GM12874 (cell line): Measurements from ENCODE around the gene TIMM44.

Source experiments
- TF ChIP-seq, protein P1 (sequence below): IDR thresholded peaks from 2 replicates; pipeline ENCODE4 v1.5.1; 2011; ENCODE audit warnings: low read depth, mild to moderate bottlenecking, control low read depth, low read length, moderate library complexity; ENCODE audit not compliant: insufficient read depth

Gene TIMM44

GRCh38 chr19:7980168-7980567, 36.7 kb upstream of the TIMM44 start:
- TF ChIP-seq, protein P1, sequence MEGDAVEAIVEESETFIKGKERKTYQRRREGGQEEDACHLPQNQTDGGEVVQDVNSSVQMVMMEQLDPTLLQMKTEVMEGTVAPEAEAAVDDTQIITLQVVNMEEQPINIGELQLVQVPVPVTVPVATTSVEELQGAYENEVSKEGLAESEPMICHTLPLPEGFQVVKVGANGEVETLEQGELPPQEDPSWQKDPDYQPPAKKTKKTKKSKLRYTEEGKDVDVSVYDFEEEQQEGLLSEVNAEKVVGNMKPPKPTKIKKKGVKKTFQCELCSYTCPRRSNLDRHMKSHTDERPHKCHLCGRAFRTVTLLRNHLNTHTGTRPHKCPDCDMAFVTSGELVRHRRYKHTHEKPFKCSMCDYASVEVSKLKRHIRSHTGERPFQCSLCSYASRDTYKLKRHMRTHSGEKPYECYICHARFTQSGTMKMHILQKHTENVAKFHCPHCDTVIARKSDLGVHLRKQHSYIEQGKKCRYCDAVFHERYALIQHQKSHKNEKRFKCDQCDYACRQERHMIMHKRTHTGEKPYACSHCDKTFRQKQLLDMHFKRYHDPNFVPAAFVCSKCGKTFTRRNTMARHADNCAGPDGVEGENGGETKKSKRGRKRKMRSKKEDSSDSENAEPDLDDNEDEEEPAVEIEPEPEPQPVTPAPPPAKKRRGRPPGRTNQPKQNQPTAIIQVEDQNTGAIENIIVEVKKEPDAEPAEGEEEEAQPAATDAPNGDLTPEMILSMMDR, result no peak

- TF ChIP-seq, protein P1, result no peak
These were observed 36.1 kb upstream of the TIMM44 start for GRCh38 chr19:7979559-7979958.

- TF ChIP-seq, protein P1, result no peak
These were observed 35.5 kb upstream of the TIMM44 start for GRCh38 chr19:7979011-7979410.

- TF ChIP-seq, protein P1, result no peak
These were observed 34.8 kb upstream of the TIMM44 start for GRCh38 chr19:7978179-7978825.

- TF ChIP-seq, protein P1, result no peak
These were observed 34.2 kb upstream of the TIMM44 start for GRCh38 chr19:7977723-7978040.

GRCh38 chr19:7977021-7977722, 33.7 kb upstream of the TIMM44 start:
- TF ChIP-seq, protein P1, result no peak

DNA sequence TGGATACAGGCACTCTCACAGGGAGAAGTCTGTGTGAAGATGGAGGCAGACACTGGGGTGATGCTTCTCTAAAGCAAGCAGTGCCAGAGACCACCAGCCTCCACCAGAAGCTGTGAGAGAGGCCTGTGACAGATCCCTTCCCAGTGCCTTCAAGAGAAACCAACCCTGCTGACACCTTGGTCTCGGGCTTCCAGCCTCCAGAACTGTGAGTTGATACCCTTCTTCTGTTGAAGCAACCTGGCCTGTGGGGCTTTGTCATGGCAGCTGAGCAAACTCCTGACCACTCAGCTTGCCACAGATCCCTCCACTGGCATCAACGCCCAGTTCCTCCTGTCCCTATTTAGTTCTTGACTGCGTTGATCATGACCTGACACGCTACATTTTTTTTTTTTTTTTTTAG, 33.0 kb upstream of the TIMM44 start:
- TF ChIP-seq, protein P1, result no peak
